GM18505 (cell line): ENCODE results near the gene PLOD3.

Experiments
- ATAC-seq: cut with Tn5 transposase; IDR thresholded peaks from one replicate; pipeline ENCODE4 v1.9.1; 2021; ENCODE audit not compliant: unreplicated experiment
- POLR2A ChIP-seq: IDR thresholded peaks from 4 replicates; pipeline ENCODE4 v1.6.1; 2011; ENCODE audit warnings: borderline replicate concordance; ENCODE audit not compliant: insufficient read depth, insufficient read length; ENCODE audit errors: extremely low read depth

Gene PLOD3

GRCh38 chr7:101244375-101245146, 27.2 kb upstream of the PLOD3 start, which contains the start of gene FIS1:
TSS of gene FIS1 (minus strand) at chr7:101245081. CDS start at chr7:101245004, 77 bp downstream.
- peak; percentile 87 for ATAC-seq
- peak; percentile 86 for TF ChIP-seq POLR2A

GRCh38 chr7:101243646-101244374, 26.4 kb upstream of the PLOD3 start:
- no peak for ATAC-seq

GRCh38 chr7:101241443-101242349, 24.3 kb upstream of the PLOD3 start:
- no peak for ATAC-seq

More at GRCh38 chr7:101243646-101244374, 26.4 kb upstream of the PLOD3 start:
- no peak for TF ChIP-seq POLR2A

GRCh38 chr7:101241015-101241363, 23.6 kb upstream of the PLOD3 start:
- no peak for TF ChIP-seq POLR2A

More at GRCh38 chr7:101241443-101242349, 24.3 kb upstream of the PLOD3 start:
- TF ChIP-seq POLR2A: no peak

GRCh38 chr7:101240226-101241014, 23.0 kb upstream of the PLOD3 start:
- no peak for ATAC-seq
- TF ChIP-seq POLR2A: no peak

More at GRCh38 chr7:101241015-101241363, 23.6 kb upstream of the PLOD3 start:
- ATAC-seq: no peak

- no peak for ATAC-seq
- no peak for TF ChIP-seq POLR2A
Measured at GRCh38 chr7:101239951-101240220, 22.5 kb upstream of the PLOD3 start.

GRCh38 chr7:101239191-101239950, 22.0 kb upstream of the PLOD3 start:
- no peak for ATAC-seq
- no peak for TF ChIP-seq POLR2A

GRCh38 chr7:101238226-101239182, 21.1 kb upstream of the PLOD3 start:
- TF ChIP-seq POLR2A: no peak
- no peak for ATAC-seq

GRCh38 chr7:101237206-101238067, 20.1 kb upstream of the PLOD3 start, which contains the start of gene CLDN15:
TSS of gene CLDN15 (minus strand) at chr7:101237802. CDS start at chr7:101237581, 221 bp downstream.
- TF ChIP-seq POLR2A: no peak
- no peak for ATAC-seq

GRCh38 chr7:101236292-101236835, 19.0 kb upstream of the PLOD3 start:
- no peak for TF ChIP-seq POLR2A
- ATAC-seq: no peak
